HG02870 (cell line): ENCODE results near the gene ZNF844.
"Not testable (repeated sequence)": the region's sequence is repeated elsewhere in the genome, so short reads cannot be mapped to it uniquely, and the experiment has no call there.

Experiments used
- ATAC-seq: cut with Tn5 transposase; IDR thresholded peaks from one replicate; pipeline ENCODE4 v1.9.1; 2021; ENCODE audit warnings: mild to moderate bottlenecking, moderate library complexity; ENCODE audit not compliant: unreplicated experiment

ZNF844 gene

DNA sequence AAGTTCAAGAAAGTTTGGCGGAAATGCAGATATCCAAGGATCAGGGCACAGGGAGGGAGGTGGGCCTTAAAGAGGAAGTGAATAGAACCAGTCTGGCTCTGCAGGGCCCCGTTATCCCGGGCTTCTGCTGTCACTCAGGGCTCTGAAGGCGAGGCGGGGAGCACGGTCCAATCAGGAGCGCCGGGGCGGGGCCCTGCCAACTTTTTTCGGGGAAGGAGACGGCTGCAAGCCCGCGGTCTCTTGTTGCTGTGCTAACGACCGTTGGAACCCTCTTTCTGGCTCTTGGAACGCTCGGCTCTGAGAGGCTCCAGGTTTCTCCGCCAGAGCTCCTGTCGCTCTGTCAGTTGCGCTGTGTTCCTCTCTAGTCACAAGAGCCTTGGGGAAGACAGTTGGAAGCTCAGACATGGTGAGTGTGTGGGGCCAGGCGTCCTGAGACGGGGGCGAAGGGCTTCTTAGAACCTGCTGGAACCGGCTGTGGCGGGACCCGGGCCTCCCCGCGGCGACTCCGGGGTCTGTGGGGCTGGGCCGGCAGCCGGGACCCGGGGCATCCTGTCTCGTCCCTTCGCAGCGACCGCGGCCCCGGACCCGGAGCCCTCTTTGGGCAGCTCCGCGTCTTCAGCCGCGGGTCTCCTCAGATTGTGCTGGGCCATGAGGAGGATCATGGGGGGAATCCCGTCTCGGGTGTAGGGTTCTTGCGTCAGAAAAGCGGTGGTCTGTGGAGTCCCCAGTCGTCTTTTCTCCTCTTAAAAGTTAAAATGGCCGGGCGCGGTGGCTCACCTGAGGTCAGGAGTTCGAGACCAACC, 27.7 kb downstream of the ZNF844 start:
- ATAC-seq, result no peak

DNA sequence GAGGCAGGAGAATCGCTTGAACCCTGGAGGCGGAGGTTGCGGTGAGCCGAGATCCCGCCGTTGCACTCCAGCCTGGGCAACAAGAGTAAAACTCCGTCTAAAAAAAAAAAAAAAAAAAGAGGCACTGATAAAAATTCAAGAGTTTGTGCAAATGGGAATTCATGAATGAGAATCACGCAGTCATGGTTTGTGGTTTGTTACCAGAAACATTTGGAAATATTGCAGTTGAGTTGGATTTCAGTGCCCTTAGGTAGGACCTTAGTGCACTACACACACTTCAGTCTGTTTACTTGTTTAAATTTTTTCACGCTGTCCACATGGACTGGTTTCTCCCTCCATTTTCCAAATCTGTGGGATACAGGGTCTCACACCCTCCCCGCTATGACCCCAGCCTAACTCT, 28.4 kb downstream of the ZNF844 start:
- ATAC-seq, result no peak

DNA sequence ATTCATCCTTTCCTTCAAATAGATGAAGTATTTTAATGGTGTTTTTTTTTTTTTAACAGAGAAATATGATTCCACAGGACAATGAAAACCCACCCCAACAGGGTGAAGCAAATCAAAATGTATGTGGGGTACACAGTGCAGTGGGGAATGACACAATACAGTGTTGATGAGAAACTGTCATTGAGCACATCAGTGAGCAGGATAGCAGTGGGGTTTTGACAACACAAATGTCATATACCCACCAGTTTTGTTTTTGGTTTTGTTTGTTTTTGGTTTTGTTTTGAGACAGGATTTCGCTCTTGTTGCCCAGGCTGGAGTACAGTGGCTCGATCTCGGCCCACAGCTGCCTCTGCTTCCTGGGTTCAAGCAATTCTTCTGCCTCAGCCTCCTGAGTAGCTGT, 29.2 kb downstream of the ZNF844 start:
- ATAC-seq, result no peak

DNA sequence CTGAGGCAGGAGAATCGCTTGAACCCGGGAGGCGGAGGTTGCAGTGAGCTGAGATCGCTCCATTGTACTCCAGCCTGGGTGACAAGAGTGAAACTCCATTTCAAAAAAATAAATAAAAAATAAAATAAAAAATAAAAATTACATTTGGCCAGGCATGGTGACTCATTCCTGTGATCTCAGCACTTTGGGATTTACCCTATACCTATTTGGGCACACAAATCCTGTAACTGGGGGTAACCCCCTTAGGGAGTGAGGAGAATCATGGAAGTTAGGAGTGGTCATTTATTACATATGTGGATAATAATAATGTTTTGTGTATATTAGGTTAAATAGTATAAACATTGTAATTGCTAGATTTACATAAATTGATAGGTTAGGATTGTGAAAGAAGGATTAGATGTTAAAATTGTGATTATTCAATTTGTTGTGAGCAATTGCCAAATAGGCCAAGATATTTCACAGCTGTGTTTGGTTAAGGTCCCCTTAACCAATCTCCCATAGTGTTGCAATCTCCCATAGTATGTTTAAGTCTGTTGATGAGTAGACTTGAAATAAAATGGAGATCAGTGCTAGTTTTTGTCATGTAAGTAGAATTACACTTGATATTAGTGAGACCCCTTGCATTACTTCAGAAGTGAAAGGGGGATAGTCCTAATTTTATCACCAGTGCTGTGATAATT, 30.7 kb downstream of the ZNF844 start:
- ATAC-seq, result no peak

DNA sequence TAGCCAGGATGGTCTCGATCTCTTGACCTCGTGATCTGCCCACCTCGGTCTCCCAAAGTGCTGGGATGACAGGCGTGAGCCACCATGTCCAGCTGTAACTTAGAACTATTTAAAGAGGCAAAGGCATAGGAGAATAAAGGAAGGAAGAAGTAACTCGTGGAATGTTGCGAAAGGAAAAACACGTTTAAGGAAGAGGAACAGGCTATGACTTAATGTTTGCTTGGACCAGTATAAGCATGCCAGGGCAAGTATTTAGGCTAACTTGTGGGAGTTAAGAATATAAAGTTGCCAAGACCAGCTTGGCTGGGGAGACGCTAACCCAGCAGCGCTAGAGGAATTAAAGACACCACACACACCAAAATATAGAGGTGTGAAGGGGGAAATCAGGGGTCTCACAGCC, 33.5 kb downstream of the ZNF844 start:
- no peak for ATAC-seq

DNA sequence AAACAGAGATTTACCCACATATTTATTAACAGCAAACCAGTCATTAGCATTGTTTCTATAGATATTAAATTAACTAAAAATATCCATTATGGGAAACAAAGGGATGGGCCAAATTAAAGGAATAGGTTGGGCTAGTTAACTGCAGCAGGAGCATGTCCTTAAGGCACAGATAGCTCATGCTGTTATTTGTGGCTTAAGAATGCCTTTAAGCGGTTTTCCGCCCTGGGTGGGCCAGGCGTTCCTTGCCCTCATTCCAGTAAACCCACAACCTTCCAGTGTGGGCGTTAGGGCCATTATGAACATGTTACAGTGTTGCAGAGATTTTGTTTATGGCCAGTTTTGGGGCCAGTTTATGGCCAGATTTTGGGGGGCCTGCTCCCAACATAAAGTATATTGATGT, 39.4 kb downstream of the ZNF844 start:
- not testable (repeated sequence) for ATAC-seq

DNA sequence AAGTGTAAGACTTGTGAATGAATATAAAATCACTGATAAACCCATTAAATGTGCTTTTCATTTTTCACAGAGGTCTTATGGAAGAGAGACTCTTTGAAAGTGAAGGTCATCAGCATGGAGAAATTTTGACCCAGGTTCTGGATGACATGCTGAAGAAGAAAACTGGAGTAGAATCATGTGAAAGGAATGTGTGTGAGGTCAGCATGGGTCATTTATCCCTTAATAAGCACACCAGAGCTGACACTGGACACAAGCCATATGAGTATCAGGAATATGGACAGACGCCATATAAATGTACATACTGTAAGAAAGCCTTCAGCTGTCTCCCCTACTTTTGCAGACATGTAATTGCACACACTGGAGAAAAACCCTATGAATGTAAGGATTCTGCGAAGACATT, 46.6 kb downstream of the ZNF844 start:
- no peak for ATAC-seq

DNA sequence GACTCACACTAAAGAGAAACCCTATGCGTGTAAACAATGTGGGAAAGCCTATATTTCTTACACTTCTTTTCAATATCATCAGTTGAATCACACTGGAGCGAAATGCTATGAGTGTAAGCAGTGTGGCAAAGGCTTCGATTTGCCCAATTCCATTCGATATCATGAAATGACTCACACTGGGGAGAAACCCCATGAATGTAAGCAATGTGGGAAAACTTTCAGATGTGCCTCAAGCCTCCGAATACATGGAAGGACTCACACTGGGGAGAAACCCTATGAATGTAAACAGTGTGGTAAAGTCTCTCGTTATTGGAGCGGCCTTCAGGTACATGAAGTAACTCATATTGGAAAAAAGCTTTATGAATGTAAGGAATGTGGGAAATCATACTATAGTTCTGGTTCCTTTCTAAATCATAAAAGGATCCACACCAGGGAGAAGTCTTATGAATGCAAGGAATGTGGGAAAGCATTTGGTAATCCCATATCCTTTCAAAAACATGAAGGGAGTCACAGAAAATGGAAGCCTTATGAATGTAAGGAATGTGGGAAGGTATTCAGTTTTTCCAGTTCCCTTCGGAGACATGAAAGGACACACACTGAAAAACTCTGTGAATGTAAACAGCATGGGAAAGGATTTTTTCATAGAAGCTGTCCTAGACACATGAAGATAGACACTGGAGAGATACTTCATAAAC, 47.6 kb downstream of the ZNF844 start:
- no peak for ATAC-seq

DNA sequence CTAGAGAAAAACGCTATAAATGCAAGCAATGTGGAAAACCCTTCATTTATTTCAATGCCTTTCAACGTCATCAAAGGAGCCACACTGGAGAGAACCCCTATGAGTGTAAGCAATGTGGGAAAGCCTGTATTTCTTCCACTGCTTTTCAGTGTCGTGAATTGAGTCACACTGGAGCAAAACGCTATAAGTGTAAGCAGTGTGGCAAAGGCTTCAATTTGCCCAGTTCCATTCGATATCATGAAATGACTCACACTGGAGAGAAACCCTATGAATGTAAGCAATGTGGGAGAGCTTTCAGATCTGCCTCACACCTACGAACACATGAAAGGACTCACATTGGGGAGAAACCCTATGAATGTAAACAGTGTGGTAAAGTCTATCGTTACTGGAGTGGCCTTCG, 48.2 kb downstream of the ZNF844 start:
- ATAC-seq, result no peak

DNA sequence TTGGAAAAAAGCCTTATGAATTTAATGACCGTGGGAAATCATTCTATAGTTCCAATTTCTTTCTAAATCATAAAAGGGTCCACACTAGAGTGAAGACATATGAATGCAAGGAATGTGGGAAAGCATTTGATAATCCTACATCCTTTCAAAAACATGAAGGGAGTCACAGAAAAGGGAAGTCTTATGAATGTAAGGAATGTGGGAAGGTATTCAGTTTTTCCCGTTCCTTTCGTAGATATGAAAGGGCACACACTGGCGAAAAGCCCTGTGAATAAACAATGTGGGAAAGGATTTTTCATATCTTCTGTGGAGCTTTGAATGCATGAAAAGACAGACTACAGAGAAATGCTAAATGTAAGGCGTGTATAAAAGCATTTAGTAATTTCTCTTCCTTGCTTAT, 48.6 kb downstream of the ZNF844 start:
- ATAC-seq, result no peak

DNA sequence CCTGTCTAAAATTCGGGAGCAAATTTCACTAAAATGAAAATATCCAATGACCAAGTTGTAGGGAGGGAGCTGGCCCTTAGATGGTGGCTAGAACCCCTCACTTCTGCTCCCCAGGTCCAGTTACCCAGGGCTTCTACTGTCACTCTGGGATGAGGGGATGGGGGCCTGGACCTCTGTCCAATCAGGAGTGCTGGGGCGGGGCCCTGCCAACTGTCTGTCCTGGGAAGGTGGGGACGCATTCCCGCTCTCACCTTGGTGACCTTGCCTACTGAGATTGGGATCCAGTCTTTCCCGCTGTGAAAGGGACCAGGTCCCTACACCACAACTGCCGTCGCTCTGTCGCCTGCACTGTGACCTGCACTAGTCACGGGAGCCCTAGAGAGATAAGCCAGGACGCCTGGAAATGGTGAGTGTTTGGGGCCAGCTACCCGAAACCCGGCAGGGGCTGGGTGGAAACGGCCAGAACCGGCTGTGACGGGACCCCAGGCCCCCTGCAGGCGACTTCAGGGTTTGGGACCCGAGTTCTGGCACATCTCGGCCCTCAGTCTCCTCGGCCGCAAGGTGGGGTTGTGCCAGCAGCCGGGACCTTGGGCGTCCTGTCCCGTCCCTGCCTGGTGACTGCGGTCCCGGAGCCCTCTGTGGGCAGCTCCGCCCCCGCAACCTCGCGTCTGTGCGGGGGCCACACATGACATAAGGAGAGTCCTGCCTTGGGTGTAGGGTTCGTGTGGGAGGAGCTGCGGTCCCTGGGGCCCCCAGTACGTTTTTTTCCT, 52.9 kb downstream of the ZNF844 start:
- no peak for ATAC-seq

DNA sequence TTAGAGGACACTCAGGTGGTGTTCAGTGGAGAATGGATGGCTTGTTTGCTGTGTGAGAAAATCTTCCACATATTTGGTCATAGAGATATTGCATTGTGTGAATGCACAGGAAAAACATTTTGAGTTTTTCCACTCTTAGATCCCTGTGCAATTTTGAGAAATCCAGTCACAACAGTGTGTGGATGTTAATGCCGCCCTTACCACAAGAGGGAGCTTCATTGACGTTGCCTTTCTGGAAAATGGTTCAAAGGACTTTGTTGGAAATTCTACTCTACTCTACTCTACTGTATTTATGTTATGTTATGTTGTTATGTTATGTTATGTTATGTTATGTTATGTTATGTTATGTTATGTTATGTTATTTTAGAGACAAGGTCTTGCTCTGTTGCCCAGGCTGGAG, 62.2 kb downstream of the ZNF844 start:
- no peak for ATAC-seq
